Measurements from ENCODE around the gene ANTXR1.
"Not testable (repeated sequence)": the region's sequence is repeated elsewhere in the genome, so short reads cannot be mapped to it uniquely, and the experiment has no call there.

Gene ANTXR1

DNA sequence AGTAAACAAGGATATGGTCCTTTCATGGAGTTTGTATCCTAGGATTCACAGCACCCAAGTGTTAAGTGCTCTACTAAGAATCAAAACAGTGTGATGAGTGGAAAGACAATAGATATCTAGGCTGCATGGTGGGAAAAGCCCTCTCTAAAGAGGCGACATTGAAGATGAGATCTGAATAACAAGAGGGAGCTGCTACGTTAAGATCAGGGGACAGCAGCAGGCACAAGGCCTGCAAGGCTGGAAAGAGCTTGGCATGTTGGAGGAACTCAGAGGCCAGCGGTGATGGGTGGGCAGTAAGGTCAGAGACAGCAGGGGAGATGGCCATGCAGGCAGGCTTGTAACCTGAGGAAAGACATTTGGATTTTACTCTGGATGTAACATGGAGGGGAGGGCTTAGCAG lies 196.5 kb downstream of the ANTXR1 start:
- no peak for DNase-seq (ENCODE audit: low read depth in 2 of 2)

DNA sequence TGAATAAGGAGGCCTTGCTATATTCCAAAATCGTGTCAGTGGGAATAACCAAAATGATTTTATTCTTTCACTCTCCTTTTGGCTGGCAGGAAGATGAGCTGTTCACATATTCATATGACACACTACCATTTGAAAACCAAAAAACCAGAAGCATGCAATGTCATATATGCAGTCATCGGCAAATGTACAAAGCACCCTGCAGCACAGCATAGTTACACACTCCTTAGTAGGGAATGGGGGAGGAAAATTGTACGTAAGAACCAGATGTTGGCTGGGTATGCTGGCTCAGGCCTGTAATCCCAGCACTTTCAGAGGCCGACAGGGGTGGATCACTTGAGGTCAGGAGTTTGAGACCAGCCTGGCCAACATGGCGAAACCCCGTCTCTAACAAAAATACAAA lies 197.4 kb downstream of the ANTXR1 start:
- no peak for DNase-seq (ENCODE audit: low read depth in 2 of 2)

DNA sequence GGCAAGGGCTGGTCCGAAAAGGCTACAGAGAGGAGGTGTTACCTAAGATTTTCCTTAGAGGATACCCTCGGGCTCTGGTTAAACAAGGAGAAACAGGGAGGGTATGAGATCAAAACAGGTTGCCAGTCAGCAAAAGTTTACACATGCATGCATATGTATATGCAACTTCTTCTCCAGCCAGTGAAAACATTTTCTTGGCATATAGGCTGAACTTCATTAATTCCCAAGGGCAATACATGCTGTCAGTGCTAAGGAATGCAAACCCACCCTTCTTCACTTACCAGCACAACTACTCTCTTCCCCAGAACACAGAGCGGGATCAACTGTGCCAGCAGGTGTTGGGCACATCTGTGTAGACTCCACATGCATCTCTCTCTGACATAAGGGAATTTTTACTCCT lies 198.1 kb downstream of the ANTXR1 start:
- no peak for DNase-seq (ENCODE audit: low read depth in 2 of 2)

DNA sequence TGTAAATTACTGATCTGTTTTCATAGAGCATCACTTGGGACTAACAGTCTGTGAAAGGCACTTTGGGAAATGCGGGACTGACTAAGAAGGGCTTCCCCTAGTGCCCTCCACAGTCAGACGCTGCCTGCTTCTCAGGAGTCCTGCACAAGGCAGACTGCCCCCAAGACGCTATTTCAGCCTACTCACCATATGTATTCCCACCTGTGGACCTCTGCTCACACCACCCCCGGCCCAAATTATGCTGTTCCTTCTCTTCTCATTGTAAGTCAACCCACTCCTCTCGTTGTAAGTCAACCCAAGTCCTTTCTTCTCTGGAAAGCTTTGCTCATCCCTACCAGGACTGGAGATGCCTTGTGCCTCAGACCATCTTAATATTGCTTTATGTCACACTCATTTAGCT lies 198.7 kb downstream of the ANTXR1 start:
- DNase-seq (ENCODE audit: low read depth in 2 of 2), result no peak

DNA sequence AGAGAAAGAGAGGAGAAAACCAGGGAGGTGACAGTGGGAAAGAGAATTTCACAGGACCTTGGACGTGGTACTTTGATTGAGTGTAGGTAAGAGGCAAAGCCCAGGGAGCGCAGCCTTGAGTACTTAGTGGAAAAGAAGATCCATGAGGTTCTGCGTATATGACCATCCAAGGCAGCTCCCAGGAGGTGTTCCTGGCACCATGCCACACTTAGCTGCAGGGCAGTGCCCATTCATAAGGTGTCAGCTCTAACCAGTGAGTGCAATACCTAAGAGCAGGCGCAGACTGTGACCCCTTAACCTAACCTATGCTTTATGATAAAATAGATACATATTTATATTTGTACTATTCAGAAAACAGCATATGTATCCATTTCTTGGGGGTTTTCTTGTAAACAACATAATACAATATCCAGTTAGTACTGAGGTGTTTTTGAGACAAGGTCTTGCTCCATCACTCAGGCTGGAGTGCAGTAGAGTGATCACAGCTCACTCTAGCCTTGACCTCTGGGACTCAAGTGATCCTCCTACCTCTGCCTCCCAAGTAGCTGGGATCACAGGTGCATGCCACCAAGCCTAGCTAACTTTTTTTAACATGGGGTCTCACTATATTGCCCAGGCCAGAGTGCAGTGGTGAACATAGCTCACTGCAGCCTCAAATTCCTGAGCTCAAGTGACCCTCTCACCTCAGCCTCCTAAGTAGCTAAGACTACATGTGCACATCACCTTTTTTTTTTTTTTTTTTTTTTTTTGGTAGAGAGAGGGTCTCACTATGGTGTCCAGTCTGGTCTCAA lies 199.5 kb downstream of the ANTXR1 start:
- no peak for DNase-seq (ENCODE audit: low read depth in 2 of 2)

DNA sequence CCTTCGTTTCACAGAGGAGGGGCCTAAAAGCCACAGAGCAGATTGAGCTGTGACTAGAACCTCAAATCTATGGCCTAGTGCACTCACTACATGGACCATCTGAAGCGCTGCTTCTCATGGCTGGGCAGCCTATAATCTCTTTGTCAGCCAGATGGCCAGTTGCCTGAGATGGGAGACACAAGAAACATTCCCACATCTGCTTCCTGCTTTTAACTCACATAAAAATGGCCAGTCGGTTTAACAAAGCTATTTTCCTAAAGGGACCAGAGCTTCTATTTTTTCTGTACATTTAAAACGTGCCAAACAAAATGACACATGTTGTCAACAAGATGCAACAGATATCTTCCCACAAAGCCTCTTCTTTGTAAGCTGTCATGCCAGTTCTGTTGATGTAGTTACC lies 200.2 kb downstream of the ANTXR1 start:
- no peak for DNase-seq (ENCODE audit: low read depth in 2 of 2)

DNA sequence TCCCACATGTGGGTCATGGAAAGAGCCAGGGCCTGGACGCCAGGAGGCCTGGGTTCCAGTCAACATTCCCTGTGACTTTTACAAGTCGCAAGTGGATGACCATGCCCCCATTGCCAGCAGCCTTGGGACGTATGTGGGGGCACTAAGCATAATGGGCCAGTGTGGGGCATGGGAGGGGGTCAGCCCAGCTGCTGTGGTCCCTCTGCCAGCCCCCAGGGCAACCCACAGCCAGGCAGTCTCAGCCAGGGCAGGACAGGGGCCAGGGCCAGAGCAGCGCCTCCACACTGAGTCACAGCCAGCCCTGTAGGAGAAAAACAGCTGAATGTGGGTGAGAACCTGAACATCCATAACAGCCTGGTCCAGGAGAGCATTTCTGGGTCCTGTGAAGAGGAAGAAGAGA lies 200.8 kb downstream of the ANTXR1 start:
- no peak for DNase-seq (ENCODE audit: low read depth in 2 of 2)

DNA sequence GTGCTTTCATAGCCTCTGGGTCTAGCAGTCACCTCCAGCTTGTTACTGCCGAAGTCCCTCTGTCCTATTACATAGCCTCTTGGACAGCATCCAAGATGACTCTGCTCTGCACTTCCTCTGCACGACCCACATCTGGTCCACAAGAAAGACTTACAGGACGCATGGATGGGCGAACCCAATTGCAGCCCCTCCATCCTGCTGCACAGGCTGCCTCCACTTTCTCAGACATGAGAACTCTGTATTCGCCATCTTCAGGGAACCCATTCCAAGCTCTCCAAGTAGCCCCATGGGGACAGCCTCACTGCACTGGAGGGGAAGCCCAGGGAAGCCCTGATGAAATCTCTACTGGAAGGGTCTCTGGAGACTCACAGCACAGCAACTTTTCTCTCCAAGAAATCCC lies 201.9 kb downstream of the ANTXR1 start:
- DNase-seq (ENCODE audit: low read depth in 2 of 2), result no peak

DNA sequence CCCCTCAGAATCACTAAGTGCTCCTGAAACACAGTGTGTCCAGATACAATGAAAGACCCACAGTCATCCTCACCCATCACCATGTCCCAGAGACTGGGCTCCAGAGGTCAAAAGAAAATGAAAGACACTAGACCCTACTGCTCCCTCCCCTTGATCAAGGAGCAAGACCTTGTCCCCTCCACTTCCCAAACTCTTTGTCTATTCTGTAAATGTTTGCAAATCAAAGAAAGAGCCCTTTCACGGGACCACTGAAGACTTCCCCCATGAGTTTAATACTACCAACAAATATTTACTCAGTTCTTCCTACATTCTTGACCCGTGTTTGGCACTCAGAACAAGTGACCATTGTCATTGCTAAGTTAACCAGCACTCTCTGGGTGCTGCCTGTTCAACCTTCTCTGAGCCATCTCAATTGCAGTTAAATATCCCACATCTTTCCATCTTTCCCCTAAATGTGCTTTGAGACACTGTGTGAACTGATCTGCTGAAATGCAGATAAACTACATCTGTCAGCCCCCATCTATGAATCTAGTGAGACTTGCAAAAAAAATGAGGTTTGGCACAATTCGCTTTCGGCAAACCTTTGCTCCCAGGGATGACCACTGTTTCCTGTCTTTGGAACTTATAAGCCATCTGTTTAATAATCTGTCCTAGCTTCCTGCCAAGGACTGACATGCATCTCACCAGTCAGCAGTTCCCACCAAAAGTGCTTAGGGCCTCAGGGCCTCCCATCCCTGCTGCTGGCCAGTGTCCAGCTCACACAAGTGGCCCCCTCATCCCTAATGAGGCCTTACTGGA lies 203.8 kb downstream of the ANTXR1 start:
- no peak for DNase-seq (ENCODE audit: low read depth in 2 of 2)

DNA sequence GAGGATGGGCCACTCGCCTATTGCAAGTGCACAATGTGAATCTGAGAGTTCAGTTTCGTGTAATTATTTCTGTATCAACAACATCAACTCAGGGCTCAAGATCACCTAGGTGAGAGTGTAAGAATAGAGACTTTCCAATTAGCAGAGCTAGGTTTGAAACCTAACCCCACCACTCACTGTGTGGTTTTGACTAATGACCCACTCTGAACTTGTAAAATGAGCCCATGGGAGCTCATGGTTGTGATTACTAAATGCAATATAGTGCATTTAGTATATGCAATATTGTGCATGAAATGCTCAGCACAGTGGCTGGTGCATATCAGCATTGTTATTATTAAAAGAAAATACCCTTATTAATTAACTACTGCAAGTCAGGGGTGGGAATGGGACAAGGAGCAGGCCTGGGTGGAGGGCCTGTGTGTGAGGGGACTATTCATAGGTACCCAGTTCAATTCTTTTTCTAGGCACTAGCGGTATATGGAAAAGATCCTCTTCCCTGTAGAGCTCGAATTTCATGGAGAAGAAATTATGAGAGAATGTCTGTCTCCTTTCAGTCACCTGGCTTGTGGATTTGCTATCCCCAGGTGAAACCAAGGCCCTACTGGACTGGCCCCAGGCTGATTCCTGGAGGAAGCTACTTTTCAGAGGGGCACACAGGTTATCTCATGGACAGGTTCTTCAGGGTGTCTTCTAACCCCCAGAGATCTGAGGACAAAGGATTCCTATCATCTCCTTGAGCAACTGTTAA lies 204.5 kb downstream of the ANTXR1 start:
- no peak for DNase-seq (ENCODE audit: low read depth in 2 of 2)

DNA sequence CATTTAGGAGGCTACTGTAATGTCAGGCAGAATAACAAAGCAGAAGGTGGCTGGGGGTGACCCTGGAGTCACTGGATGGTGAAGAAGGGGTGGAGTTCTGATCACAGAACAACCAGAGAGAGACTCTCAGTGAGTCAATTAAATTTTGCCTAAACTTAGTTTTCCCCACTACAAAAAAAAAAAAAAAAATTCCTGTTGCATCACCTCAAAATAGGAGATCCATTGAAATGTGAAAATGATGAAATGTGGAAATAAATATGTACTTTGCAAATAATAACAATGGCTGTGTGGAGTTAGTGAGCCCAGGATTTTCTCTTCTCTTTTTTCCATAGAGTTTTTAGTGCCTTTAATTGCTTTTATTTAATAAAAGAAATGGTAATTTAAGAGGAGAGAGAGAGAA lies 208.5 kb downstream of the ANTXR1 start:
- no peak for DNase-seq (ENCODE audit: low read depth in 2 of 2)

DNA sequence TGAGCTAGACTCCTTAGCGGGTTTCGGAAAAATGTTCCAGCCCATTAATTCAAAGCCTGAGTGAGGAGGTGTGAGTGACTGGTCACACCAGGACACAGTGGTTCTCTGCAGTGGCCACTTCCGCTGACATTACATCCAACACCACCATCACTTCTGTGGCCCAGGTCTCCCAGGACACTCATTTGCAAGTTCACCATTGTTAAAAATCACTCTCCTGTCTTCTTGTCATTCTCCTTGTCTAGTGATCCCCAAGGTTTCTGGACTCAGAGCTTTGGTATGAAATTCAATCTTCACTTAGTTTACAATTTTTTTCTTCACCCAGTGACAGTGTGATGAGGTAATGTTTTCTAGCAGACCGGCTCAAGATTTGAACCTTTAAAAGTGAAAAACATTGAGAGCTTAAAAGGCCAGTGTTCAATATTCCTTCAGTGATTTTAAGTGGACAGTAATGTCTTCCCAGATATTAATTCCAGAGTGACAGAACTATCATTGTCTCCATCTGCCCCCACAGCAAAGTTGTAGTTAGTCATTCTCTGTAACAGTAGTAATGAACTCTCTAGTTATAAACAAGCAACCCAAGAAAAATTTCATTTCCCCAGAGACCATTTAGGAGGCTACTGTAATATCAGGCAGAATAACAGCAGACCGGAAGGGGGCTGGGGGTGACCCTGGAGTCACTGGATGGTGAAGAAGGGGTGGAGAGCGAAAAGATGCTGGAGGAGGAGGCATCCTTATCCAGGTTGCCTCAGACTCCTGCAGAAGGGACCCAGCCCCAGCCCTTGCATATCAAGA lies 209.2 kb downstream of the ANTXR1 start:
- no peak for DNase-seq (ENCODE audit: low read depth in 2 of 2)

DNA sequence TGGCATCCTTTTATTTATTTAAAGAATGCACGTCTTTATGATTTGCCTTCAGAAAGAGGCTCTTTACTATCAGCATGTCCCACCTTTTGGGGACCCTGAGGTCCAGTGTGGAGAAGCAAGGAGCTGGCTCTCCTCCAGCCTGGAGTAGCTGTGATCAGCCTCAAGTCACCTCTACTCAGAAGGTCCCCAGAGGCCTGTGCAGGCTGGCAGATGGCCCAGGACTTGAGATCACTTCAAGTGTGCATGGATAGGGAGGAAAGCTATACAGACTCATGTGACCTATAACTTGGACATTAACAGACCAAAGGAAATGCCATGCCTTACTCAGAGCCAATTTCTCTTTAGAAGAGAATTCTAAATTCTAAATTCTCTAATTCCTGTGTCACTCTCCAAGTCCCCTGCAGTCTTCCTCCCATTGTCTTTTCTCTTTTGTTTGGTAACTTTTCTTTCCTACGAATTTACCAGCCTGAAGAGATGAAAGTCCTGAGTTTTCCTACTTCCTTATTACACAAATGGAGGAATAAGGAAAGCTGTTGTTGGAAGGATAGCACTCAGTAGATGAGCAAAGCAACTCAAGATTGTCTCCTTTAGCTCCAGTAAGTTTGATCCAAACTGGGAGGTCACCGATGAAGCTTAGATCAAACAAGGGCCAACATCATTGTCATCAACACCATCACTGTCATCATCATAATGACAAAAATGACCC lies 210.1 kb downstream of the ANTXR1 start:
- DNase-seq (ENCODE audit: low read depth in 2 of 2), result no peak

DNA sequence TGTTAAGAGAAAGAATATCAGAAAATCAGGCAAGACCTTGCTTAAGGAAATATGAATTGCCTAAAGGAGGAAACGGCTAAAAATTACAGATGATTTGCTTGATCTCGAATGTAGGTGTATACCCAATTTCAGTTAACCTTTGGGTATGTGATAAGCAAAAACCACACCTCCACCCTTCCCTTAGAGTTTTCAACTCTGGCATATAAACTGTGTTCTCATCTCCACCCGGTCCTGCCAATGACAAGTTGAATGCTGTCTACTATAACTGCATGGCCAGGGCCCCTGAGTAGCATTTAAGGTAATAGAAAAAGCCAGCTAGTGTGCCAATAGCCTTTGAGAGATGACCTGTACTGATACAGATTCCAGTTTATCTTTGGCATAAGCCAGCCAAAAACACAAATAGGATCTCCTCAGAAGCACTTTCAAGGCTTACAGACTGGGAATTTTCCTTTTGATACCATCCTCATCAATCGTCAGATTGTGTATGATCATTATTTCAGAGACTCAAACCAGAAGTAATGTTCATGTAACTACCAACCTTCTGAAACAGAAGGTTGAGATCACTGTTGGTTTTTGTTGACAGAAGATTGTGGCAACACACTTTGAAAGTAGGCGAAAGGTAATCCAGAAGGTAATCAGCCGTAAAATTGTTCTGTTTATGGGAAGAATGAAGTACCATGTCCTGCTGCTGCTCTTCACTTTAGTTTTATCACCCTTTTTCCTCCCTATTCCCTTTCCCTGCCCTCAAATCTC lies 211.0 kb downstream of the ANTXR1 start:
- DNase-seq (ENCODE audit: low read depth in 2 of 2), result no peak

DNA sequence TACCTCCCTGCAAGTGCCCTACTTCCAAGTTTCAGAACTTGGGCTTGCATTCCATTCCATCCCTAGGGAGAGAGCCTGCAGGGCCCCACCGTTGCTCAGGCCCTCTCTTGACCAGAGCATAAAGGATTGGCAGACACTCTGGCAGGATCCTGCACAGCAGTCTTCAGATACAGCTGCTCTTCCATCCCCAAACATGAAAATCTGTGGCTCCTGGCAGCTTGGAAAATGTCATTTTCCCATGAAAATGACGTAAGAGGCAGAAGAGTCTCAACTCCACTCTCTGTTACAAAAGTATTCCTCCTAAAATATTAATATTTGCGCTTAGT lies 211.5 kb downstream of the ANTXR1 start:
- no peak for DNase-seq (ENCODE audit: low read depth in 2 of 2)

DNA sequence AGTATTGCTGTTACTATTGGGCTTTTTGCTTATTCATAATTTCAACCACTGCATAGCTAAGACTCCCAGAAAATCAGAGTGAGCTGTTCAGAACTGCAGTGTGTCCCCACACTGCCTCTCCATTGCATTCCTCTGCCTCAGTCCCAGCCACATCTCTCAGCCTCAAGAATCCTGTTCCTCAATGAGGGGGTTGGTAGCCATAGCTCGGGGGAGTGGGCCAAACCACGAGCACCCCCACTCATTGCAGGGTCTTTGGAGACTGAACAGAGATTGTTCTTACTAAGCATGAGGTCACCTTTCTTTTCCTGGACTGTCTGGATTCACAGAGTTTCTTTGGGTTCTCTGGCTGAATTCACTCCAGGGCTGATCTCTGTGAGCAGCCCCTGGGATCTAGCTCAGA lies 213.0 kb downstream of the ANTXR1 start:
- no peak for DNase-seq (ENCODE audit: low read depth in 2 of 2)

DNA sequence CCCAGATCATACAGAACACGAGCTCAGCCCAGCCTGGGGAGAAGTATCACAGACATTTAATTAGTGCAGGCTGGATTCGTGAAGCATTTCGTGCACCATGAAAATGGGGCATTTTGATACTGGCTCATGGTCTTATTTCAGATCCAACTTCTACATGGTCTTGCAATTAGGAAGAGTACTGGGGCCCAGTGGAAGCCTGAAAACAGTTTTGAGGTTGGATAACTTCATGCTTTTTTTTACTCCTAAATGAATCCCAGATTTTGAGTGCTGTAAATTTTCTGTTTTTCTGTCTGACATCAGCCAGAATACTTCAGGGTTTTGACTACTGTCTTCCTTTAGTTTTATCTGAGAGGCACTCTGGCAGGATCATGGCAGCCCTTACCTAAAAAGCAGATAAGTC lies 213.9 kb downstream of the ANTXR1 start:
- no peak for DNase-seq (ENCODE audit: low read depth in 2 of 2)

DNA sequence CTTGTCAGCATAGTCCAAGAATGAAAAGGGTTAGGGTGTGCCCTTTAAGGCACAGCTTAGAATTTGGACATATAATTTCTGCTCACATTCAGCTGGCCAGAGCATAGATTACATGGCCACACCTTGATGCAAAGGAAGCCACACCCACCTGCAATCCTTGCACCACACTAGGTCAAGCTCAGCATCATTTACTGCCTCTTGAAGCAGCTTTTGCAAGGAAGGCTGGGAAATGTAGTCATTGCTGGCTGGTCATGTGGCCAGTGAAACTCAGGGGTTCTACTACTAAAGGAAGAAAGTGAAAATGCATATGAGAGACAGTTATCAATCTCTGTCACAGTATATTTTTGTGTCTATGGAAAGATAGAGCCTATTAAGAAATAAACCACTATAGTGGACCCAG lies 214.7 kb downstream of the ANTXR1 start:
- no peak for DNase-seq (ENCODE audit: low read depth in 2 of 2)

DNA sequence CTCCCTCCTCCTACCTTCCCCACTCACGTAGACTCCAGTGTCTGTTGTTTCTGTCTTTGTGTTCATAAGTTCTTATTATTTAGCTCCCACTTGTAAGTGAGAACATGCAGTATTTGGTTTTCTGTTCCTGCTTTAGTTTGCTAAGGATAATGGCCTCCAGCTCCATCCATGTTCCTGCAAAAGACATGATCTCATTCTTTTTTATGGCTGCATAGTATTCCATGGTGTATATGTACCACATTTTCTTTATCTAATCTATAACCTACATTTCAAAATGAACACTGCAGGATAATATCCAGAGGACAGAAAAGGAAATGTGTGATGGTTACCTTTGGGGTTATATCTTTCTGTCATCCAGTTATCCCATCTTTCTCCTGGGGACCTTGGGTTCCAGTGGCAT lies 218.0 kb downstream of the ANTXR1 start:
- DNase-seq (ENCODE audit: low read depth in 2 of 2), result not testable (repeated sequence)

DNA sequence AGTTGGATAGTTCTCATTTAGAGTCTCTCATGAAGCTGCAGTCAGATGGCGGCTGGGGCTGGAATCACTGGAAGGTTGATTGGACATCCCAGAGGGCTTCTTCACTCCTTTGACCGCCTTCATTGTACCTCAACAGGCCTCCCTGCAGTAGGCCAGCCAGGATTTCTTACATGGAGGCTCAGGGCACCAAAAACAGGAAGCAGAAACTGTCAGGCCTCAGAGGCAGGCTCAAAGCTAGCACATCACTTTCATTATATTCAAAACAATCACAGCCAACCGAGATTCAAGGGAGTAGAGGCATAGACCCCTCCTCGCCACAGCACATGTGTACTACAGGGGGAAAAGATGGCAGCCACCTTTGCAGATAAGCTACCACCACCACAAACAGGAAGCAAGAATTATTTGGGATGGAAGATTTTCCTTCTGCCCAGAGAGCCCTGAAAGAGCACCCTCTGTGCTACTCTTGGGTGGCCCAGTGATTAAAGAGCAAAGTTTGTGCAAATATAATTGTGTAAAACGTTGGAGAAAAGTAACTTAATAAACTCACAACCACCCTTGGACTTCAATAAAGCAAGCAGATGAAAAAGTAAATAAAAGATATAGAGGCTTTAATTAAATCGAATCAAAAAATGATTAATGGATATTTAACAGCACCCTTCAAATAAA lies 218.8 kb downstream of the ANTXR1 start:
- no peak for DNase-seq (ENCODE audit: low read depth in 2 of 2)
